HG02938 (cell line): Measurements from ENCODE around the gene PDPK1.
"Not testable (repeated sequence)": the region's sequence is repeated elsewhere in the genome, so short reads cannot be mapped to it uniquely, and the experiment has no call there.

Source experiments
- ATAC-seq: cut with Tn5 transposase; IDR thresholded peaks from one replicate; pipeline ENCODE4 v1.9.1; 2021; ENCODE audit warnings: mild to moderate bottlenecking, moderate library complexity; ENCODE audit not compliant: unreplicated experiment

Gene PDPK1

DNA sequence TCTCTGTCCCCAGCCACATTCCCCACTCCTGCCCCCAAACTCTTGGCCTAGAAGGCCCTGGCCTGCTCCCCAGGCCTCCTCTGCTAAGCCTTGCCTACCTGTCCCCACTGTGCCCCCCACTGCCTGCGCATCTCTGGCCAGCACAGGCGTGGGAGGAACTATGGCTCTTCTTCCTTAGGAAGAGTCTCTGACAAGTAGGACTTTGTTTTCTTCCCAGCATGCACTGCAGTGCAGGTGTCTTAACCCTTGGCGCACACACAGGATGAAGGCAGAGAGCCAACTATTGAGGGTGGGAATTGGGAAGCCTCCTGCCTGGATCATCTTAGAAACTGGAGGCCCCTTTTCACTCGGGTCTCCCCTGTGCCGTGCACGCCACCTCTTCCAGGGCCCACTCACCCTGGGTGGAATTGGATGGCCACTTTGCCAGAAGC is 14.0 kb upstream of the PDPK1 start:
- no peak for ATAC-seq

DNA sequence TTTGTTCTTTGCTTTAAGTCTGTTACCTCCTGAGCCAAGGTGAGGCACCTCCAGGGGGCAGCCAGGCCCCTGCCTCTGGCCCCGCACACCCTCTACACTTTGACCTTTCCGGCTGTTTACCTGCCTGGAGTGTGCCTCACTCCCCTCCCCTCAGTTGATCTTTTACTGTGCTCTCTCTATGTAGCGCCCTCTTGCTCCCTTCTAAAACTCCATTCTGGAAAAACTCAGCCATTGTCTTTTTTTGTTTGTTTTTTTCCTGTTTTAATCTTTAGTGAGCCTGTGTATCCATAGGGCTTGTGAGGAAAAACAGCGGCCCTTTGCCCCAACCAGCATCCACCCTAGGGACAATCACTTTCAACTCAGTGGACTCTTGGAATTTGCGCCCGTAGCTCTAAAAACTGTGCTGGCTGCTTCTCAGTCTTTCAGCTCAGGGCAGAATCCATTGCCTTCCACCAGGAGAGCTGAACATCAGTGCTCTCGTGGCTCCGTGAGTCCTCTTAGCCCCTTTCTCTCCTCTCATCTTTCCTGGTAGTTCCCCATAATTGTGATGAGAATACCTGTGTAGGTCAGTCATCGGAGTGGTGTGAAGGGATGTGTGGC is 13.4 kb upstream of the PDPK1 start:
- ATAC-seq = no peak

GRCh38 chr16:2526135-2526534 is 11.7 kb upstream of the PDPK1 start:
- ATAC-seq = no peak

- no peak for ATAC-seq
These were observed 10.6 kb upstream of the PDPK1 start for GRCh38 chr16:2527071-2527783.

- no peak for ATAC-seq
These were observed 10.1 kb upstream of the PDPK1 start for GRCh38 chr16:2527784-2528100.

GRCh38 chr16:2528161-2529060 is 9.4 kb upstream of the PDPK1 start:
- ATAC-seq = no peak

DNA sequence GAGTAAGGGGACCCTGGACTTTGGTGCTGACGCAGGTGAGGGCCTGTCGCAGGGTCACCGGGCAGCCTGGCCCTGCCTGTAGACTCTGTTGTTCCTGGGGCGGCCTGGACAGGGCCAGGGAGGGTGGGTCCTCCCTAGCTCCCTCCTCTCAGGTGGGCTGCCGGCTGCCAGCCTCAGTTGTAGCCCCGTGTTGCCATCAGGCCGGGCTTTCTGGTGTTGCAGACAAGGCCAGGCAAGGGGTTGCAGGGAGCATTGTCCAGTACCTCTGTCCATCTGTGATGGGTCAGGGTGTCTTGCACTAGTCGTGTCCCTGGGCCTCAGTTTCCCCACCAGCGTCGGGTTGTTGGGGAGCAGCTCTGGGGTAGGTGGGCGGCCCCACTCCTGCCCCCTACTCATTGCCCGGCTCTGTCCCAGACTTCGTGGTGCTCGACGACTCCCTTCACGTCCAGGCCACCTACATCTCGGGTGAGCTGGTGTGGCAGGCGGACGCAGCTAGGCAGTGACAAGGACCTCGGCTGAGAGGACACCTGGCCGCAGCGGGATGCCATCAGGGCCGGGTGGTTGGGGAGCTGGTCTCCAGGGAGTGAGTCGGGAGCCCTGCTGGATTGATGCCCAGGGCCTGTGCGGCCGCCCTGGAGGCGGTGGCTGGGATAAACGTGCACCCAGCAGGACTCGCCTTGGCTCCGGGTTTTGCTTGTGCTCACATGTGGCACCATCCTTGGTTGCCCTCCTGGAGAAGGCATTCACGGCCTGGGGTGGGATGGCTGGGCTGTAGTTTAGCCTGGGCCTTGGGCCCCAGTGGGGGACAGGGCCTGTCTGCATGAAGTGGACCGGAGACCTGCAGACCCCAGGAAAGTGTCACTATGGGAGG is 8.5 kb upstream of the PDPK1 start:
- no peak for ATAC-seq

GRCh38 chr16:2529961-2530628 is 7.7 kb upstream of the PDPK1 start:
- ATAC-seq = no peak

DNA sequence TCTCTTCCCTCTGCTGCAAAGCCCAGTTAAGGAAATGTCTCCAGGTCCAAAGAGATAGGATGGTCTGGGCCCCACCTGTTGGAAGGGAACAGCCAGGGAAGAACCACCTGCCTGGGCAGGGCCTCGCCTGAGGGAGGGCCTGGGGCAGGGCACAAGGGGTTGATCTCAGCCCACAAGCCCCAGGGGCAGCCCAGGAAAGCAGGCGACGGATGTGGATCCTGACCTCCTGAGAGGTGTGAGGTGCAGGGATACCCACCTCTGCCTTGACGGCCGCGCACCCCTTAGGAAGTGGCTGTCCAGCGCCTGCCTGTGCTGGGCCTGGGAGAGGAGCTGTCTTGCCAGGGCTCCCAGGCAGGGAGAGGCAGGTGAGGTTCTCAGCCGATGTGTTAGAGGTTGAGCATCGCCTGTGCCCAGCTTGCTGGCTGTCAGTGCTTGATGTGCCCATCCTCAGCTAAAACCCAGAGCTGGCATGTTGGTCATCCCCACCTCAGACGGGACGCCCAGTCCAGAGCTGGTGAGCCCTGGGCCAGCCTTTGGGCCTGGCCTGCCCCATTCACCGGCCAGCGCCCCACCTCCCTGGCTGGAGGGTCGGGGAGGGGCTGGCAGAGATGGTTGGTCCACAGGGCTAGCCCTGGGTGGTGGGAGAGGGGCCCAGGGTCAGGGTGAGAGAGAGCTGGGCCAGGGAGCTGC is 7.0 kb upstream of the PDPK1 start:
- ATAC-seq = no peak

- no peak for ATAC-seq
These were observed 6.5 kb upstream of the PDPK1 start, which contains the start of gene CEMP1 for GRCh38 chr16:2531371-2531695. Gene CEMP1, minus strand, starts transcription at chr16:2531408. Its CDS starts 335 bp downstream, at chr16:2531073.

- peak; percentile 74 for ATAC-seq
These were observed 5.9 kb upstream of the PDPK1 start for GRCh38 chr16:2531696-2532493.

- ATAC-seq = no peak
These were observed 5.2 kb upstream of the PDPK1 start for GRCh38 chr16:2532494-2533141.

- not testable (repeated sequence) for ATAC-seq
These were observed 4.6 kb upstream of the PDPK1 start for GRCh38 chr16:2533142-2533755.

GRCh38 chr16:2533912-2534311 is 3.9 kb upstream of the PDPK1 start:
- ATAC-seq = no peak

- ATAC-seq = not testable (repeated sequence)
These were observed 3.5 kb upstream of the PDPK1 start for GRCh38 chr16:2534335-2534734.

- ATAC-seq = no peak
These were observed 2.2 kb upstream of the PDPK1 start for GRCh38 chr16:2535625-2536013.

DNA sequence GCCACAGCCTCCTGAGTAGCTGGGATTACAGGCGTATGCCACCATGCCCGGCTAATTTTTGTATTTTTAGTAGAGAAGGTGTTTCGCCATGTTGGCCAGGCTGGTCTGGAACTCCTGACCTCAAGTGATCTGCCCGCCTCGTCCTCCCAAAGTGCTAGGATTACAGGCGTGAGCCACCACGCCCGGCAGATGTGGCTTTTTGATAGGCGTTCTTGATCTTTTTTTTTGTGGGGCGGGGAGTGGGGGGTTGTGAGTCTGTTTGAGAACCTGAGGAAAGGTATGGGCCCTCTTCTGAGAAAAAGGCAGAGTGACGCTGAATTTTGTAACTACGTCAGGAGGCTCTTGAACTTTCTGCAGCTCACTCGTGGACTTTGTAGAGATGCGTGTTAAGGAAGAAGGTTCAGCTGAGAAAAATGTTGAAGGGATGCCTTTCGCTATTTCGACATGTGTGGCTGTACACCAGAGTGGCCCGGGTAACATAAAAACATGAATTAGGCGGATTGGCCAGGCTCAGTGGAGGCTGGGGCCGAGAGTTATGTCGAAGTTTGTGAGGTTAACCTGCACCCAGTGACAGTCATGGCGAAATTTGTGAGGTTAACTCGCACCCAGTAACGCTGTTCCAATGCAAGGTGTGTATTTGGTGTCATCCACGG is 1.5 kb downstream of the PDPK1 start:
- not testable (repeated sequence) for ATAC-seq
